ENCODE results near the gene PPP1R2.

PPP1R2 gene

DNA sequence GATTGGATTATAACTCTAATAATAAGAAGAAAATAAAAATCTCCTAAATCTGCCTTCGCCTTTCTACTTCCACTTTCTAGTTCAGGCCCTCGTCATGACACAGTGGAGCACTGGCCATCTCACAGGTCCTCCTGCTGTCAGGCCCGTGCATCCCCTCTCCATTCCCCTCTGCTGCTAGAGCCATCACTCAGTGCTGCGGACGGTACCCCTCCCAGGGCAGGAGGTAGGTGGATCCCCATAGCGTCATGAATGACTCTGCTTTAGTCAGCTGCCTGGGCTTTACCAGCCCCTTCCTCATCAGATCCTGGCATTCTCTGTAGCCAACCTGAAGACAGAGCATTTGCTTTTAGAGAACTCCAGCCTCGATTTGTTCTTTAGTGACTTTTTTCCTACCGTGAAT is 12.0 kb upstream of the PPP1R2 start:
- TF ChIP-seq, protein P1, sequence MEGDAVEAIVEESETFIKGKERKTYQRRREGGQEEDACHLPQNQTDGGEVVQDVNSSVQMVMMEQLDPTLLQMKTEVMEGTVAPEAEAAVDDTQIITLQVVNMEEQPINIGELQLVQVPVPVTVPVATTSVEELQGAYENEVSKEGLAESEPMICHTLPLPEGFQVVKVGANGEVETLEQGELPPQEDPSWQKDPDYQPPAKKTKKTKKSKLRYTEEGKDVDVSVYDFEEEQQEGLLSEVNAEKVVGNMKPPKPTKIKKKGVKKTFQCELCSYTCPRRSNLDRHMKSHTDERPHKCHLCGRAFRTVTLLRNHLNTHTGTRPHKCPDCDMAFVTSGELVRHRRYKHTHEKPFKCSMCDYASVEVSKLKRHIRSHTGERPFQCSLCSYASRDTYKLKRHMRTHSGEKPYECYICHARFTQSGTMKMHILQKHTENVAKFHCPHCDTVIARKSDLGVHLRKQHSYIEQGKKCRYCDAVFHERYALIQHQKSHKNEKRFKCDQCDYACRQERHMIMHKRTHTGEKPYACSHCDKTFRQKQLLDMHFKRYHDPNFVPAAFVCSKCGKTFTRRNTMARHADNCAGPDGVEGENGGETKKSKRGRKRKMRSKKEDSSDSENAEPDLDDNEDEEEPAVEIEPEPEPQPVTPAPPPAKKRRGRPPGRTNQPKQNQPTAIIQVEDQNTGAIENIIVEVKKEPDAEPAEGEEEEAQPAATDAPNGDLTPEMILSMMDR (IDR thresholded peaks at IDR 0.05) = no peak
- DNase-seq (ENCODE audit: low spot score) = no peak
- Histone ChIP-seq H3K4me3 (no peak overlapping the region), H3K27ac (no peak overlapping the region)

DNA sequence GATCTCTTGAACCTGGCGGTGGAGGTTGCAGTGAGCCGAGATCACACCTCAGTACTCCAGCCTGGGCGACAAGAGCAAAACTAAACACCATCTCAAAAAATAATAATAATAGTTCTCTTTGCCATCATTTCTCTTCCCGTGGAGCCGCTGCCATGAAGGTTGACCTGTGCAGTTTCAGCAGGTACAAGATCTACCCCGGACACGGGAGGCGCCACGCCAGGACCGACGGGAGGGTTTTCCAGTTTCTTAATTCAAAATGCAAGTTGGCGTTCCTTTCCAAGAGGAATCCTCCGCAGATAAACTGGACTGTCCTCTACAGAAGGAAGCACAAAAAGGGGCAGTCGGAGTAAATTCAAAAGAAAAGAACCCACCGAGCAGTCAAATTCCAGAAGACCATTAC is 11.3 kb upstream of the PPP1R2 start:
- no peak for DNase-seq (ENCODE audit: low spot score)

DNA sequence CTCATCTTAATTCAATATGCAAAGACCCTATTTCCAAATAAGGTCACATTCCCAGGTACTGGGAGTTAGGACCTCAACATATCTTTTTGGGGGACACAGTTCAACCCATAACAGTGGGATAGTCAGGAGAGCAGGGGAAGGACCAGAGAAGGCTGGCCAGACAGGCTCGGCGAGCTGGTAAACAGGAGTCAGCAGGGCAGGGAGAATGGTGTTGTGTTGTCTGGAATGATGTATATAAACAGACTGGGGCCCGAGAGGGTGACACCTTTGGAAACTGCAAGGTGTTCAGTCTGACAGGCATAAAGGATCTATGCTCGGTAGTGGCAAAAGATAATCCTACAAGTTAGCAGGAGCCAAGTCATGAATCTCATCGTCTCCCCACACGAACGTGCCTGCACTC is 10.1 kb upstream of the PPP1R2 start:
- Histone ChIP-seq H3K4me3 (no peak overlapping the region), H3K27ac (no peak overlapping the region)
- TF ChIP-seq, protein P1 (IDR thresholded peaks at IDR 0.05) = no peak
- no peak for DNase-seq (ENCODE audit: low spot score)

More for the DNA sequence above, 11.3 kb upstream of the PPP1R2 start:
- H3K4me3 ChIP-seq = no peak overlapping the region
- TF ChIP-seq, protein P1 (IDR thresholded peaks at IDR 0.05) = no peak
- H3K27ac ChIP-seq = no peak overlapping the region

DNA sequence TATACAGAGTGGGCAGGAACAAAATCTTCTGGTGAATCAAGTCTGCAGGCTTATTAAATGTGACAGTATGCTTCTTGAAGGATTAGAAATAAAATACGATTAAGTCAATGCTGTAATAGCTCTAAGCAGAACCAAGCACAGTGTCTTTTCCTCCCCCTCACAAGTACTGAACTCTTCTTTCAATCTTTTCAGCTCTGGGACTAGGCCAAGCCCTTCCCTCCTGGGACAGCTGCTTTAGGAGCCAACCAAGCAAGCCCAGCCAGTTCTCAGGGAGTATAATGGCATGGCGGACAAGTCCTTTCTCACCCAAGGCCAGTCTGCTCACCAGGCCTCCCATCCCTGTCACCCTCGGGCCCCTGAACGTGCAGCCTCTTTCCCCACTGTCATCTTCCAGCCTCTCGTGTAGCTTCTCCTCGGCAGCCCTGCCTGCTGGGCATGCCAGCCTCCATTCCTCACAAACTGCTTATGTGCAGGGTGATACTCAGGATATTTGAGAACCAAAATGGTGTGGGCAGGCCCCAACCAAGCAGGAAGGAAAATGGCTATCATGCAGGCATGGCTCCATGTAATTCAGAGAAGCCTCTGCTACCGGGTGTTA is 8.4 kb upstream of the PPP1R2 start:
- TF ChIP-seq, protein P1 (IDR thresholded peaks at IDR 0.05) = no peak
- DNase-seq (ENCODE audit: low spot score) = no peak
- Histone ChIP-seq H3K4me3 (no peak overlapping the region), H3K27ac (no peak overlapping the region)

DNA sequence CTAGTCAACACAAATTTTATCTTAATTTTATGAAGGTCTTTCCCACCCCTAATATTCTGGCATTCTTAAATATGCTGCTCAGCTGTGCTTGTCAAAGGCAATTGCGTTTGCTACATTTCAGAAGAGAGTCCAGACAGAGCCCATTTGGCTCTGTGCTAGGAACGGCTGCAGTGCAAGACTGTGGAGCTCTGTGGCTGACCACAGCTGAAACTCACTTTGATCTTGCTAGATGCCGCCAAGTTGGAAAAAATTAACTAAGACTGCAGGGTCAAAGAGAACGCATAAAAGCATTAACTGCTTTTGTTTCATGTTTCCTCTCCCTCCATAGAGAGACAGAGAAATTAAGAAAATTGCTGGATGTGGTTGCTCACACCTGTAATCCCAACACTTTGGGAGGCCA is 7.6 kb upstream of the PPP1R2 start:
- Histone ChIP-seq H3K4me3 (no peak overlapping the region), H3K27ac (no peak overlapping the region)
- no peak for DNase-seq (ENCODE audit: low spot score)
- TF ChIP-seq, protein P1 (IDR thresholded peaks at IDR 0.05) = no peak

DNA sequence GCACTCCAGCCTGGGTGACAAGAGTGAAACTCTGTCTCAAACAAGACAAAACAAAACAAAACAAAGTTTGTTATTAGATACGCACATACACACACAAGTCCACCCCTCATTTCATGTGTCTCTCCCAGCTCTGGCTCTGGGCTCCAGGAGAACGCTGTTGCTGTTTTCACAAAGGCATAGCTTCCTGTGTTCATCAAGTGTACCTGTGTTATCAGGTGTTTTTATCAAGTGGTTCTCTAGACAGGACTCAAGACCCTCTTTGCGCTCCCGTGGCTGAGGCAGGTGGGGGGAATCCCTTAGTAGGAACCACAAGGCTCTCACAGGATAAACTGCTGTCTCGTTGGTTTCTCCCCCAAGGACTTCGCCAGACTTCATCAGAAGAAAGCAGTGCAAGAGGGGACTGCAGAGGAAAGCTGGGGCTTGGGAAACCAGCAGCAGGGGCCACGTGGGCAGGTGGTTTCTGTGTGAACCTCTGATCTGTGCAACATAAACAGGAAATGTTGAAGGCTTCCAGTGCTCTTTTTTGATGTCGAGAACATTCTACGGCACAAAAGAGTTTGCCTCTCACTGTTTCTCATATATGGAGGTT is 6.9 kb upstream of the PPP1R2 start:
- Histone ChIP-seq H3K27ac (no peak overlapping the region), H3K4me3 (no peak overlapping the region)
- no peak for DNase-seq (ENCODE audit: low spot score)
- TF ChIP-seq, protein P1 (IDR thresholded peaks at IDR 0.05) = no peak

DNA sequence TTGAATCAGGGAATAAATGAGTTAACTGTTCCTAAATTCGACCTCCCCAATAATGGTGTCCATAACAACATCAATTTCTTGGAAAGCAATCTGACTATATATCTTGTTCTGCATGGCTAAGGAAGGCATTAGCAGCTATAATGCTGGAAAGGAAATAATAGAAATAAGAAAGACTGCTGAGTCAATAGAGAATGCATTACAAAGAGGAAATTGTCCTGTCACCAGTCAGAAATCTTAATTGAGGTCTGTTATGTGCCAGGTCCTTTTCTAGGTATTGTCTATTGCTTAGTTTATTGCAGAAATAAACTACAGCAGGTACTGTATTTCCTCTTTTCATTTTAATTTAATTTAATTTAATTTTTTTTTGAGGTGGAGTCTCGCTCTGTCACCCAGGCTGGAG is 5.9 kb upstream of the PPP1R2 start:
- Histone ChIP-seq H3K4me3 (no peak overlapping the region), H3K27ac (no peak overlapping the region)
- TF ChIP-seq, protein P1 (IDR thresholded peaks at IDR 0.05) = no peak
- DNase-seq (ENCODE audit: low spot score) = no peak

All from coronary artery (tissue), 2 donors.